Measurements from ENCODE around the gene GTF3A. TPM values are rescaled to one million over a fixed set of nuclear protein-coding genes. Genes with fewer than 3 reads are reported as not detected.

Gene GTF3A
- total RNA-seq, 1 experiment from 2014 or later = 126 TPM

DNA sequence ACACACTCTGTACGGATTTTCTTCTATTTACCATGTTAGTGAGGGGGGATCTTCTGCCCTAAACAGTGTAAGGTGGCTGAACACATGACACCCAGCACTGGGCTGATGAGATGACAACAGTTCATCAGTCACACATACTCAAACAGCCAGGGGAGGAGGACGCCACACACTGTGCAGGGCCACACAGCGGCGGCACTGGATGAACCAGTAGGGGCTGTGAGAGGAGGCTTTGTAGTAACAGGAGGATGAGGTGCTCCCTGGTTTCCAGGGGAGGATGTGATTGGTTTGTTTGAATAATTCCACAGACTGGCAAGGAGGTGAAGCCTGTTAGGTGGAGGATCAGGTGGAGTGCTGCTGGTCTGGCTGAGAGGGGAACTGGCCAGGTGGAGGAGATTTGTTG is 16.3 kb upstream of the GTF3A start:
- H3K4me1 ChIP-seq (ENCODE audit: insufficient read depth, low read length, poor library complexity, severe bottlenecking) = no peaks in the 10 kb centered on the region
- BruUV-seq (replicated peaks) = no TSS peak
- ChIA-PET POLR2A (ENCODE audit: low non-redundant PET) (no interaction called here), CTCF (no interaction called here)
- H3K36me3 ChIP-seq (ENCODE audit: insufficient read depth, low read length, poor library complexity, severe bottlenecking) = no peaks in the 10 kb centered on the region
- H3K27me3 ChIP-seq (replicated peaks; ENCODE audit: insufficient read depth, low read depth, low read length, poor library complexity) = peaks cover 51% of the 10 kb centered on the region
- TF ChIP-seq, protein P1, sequence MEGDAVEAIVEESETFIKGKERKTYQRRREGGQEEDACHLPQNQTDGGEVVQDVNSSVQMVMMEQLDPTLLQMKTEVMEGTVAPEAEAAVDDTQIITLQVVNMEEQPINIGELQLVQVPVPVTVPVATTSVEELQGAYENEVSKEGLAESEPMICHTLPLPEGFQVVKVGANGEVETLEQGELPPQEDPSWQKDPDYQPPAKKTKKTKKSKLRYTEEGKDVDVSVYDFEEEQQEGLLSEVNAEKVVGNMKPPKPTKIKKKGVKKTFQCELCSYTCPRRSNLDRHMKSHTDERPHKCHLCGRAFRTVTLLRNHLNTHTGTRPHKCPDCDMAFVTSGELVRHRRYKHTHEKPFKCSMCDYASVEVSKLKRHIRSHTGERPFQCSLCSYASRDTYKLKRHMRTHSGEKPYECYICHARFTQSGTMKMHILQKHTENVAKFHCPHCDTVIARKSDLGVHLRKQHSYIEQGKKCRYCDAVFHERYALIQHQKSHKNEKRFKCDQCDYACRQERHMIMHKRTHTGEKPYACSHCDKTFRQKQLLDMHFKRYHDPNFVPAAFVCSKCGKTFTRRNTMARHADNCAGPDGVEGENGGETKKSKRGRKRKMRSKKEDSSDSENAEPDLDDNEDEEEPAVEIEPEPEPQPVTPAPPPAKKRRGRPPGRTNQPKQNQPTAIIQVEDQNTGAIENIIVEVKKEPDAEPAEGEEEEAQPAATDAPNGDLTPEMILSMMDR (conservative IDR thresholded peaks at IDR 0.05; ENCODE audit: low read depth, low read length) = no peak
- TF ChIP-seq EZH2 (IDR thresholded peaks at IDR 0.05; ENCODE audit: borderline replicate concordance, low read depth, low read length, poor library complexity, severe bottlenecking) = no peak
- no peaks in the 10 kb centered on the region for H3K9me3 ChIP-seq (ENCODE audit: low read depth, low read length, poor library complexity, severe bottlenecking)
- no peak for DNase-seq (ENCODE audit: low spot score)
- H3K4me3 ChIP-seq (ENCODE audit: low read depth, low read length, poor library complexity, severe bottlenecking) = no peak overlapping the region
- no peak overlapping the region for H3K27ac ChIP-seq (ENCODE audit: low read depth, low read length, poor library complexity, severe bottlenecking)
- intact Hi-C loops (cut with micrococcal nuclease; ENCODE audit: unreplicated experiment) = no loop called here

DNA sequence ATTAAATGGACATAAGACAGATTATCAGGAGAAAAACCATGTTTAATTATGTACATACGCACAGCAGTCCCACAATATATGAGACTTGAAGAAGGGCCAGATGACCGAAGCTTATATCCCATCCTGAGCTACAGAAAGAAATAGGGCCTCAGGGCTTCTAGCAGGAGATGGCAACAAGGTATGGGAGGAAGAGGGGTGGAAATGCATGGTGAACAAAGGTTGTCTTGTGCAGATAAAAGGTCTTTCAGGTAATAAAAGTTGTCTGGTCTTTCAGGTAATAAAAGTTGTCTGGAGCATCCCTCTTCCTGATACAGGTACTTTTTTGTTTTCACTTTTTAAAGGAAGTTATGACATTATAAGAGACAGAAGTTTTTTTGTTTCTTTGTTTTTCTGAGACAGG is 15.4 kb upstream of the GTF3A start:
- BruUV-seq (replicated peaks) = no TSS peak
- intact Hi-C loops (cut with micrococcal nuclease; ENCODE audit: unreplicated experiment) = no loop called here
- H3K36me3 ChIP-seq (ENCODE audit: insufficient read depth, low read length, poor library complexity, severe bottlenecking) = no peaks in the 10 kb centered on the region
- no peak overlapping the region for H3K27ac ChIP-seq (ENCODE audit: low read depth, low read length, poor library complexity, severe bottlenecking)
- no peaks in the 10 kb centered on the region for H3K9me3 ChIP-seq (ENCODE audit: low read depth, low read length, poor library complexity, severe bottlenecking)
- no peaks in the 10 kb centered on the region for H3K4me1 ChIP-seq (ENCODE audit: insufficient read depth, low read length, poor library complexity, severe bottlenecking)
- H3K27me3 ChIP-seq (replicated peaks; ENCODE audit: insufficient read depth, low read depth, low read length, poor library complexity) = peaks cover 58% of the 10 kb centered on the region
- TF ChIP-seq EZH2 (IDR thresholded peaks at IDR 0.05; ENCODE audit: borderline replicate concordance, low read depth, low read length, poor library complexity, severe bottlenecking) = no peak
- TF ChIP-seq, protein P1 (conservative IDR thresholded peaks at IDR 0.05; ENCODE audit: low read depth, low read length) = no peak
- no peak overlapping the region for H3K4me3 ChIP-seq (ENCODE audit: low read depth, low read length, poor library complexity, severe bottlenecking)
- CTCF ChIA-PET = no interaction called here
- no peak for DNase-seq (ENCODE audit: low spot score)
- POLR2A ChIA-PET (ENCODE audit: low non-redundant PET) = no interaction called here

DNA sequence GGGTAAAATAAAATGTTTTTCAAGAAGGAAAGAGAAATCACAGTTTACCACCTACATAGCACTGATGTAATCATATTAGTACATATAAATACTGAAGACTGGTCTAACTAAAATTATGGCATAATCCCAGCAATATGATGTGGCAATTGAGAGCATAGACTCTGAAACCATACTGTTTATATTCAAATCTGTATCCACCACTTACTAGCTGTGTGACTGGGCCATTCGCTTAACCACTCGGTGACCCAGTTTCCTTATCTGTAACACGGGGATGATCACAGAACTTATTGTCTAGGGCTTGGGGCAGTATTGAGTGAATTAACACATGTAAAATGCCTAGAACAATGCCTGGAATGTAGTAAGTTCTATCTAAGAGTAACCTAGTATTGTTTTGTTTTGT is 13.1 kb upstream of the GTF3A start:
- POLR2A ChIA-PET (ENCODE audit: low non-redundant PET) = no interaction called here

More for the DNA sequence above, 13.1 kb upstream of the GTF3A start:
- Histone ChIP-seq H3K9me3 (ENCODE audit: low read depth, low read length, poor library complexity, severe bottlenecking) (no peaks in the 10 kb centered on the region), H3K27ac (ENCODE audit: low read depth, low read length, poor library complexity, severe bottlenecking) (no peak overlapping the region), H3K4me1 (ENCODE audit: insufficient read depth, low read length, poor library complexity, severe bottlenecking) (no peaks in the 10 kb centered on the region), H3K27me3 (replicated peaks; ENCODE audit: insufficient read depth, low read depth, low read length, poor library complexity) (peaks cover 71% of the 10 kb centered on the region), H3K4me3 (ENCODE audit: low read depth, low read length, poor library complexity, severe bottlenecking) (no peak overlapping the region), H3K36me3 (ENCODE audit: insufficient read depth, low read length, poor library complexity, severe bottlenecking) (no peaks in the 10 kb centered on the region)
- CTCF ChIA-PET = no interaction called here
- TF ChIP-seq, protein P1 (conservative IDR thresholded peaks at IDR 0.05; ENCODE audit: low read depth, low read length) = no peak
- no peak for TF ChIP-seq EZH2 (IDR thresholded peaks at IDR 0.05; ENCODE audit: borderline replicate concordance, low read depth, low read length, poor library complexity, severe bottlenecking)
- no peak for DNase-seq (ENCODE audit: low spot score)
- intact Hi-C loops (cut with micrococcal nuclease; ENCODE audit: unreplicated experiment) = no loop called here
- BruUV-seq (replicated peaks) = no TSS peak
